BJ (cell line): ENCODE data around the gene FOXB2. TPM values are rescaled to one million over a fixed set of nuclear protein-coding genes. Genes with fewer than 3 reads are reported as not detected.
"Not testable (repeated sequence)": the region's sequence is repeated elsewhere in the genome, so short reads cannot be mapped to it uniquely, and the experiment has no call there.

Experiments used
- CTCF ChIA-PET: fragments of 350-600 bp; formaldehyde crosslinking; extraction: SDS; loops from one replicate; lab custom pipeline; 2021; ENCODE audit warnings: antibody characterized with exemption, inconsistent platforms; lab: Yijun Ruan, JAX
- POLR2A ChIA-PET: fragments of 300-600 bp; sonication (Branson Sonifier 250); formaldehyde crosslinking; extraction: SDS; loops from one replicate; lab custom pipeline; 2021; ENCODE audit warnings: antibody characterized with exemption; lab: Charles Lee
- DNase-seq: peaks from one replicate; pipeline ENCODE4 v3.0.0-alpha.2; 2011; ENCODE audit warnings: low read depth
- H3K27me3 ChIP-seq: 2 replicates; pipeline ENCODE4 v1.6.0; 2011; ENCODE audit warnings: low read length; ENCODE audit not compliant: control insufficient read depth, insufficient read depth
- H3K36me3 ChIP-seq: 2 replicates; pipeline ENCODE4 v1.5.1; 2011; ENCODE audit warnings: low read length; ENCODE audit not compliant: control insufficient read depth, insufficient read depth
- H3K4me3 ChIP-seq: 2 replicates; pipeline ENCODE4 v1.5.1; 2011; ENCODE audit warnings: low read depth, mild to moderate bottlenecking, control low read depth, low read length
- CTCF ChIP-seq: IDR thresholded peaks from 2 replicates; pipeline ENCODE4 v1.5.1; 2011; ENCODE audit warnings: low read depth, mild to moderate bottlenecking, control low read depth, inconsistent platforms, low read length, moderate library complexity; ENCODE audit not compliant: insufficient read depth
- polyA minus RNA-seq: library from RNA; depleted of rRNA, polyadenylated mRNA; stranded (reverse); fragments of >200 nt; gene quantifications from 2 replicates; pipeline ENCODE4 v1.2.3, GENCODE V29; 2011; rRNA and poly(A)+ RNA removed
- polyA plus RNA-seq: library from polyadenylated mRNA; depleted of rRNA; stranded (reverse); fragments of >200 nt; gene quantifications from 2 replicates; pipeline ENCODE4 v1.2.3, GENCODE V29; 2011; rRNA removed

Gene FOXB2
- polyA plus RNA-seq (not detected in 2 replicates), polyA minus RNA-seq (not detected in 2 replicates)

GRCh38 chr9:77019236-77019925, at the start of gene FOXB2:
TSS of gene FOXB2 (plus strand) at chr9:77019655. CDS start at chr9:77019655, 0 bp downstream.
- H3K36me3 ChIP-seq, result no peaks in the 10 kb centered on the region
- no peak for DNase-seq
- POLR2A ChIA-PET, result no interaction called here
- CTCF ChIA-PET, result no interaction called here
- no peak within 1 kb of the TSS for H3K4me3 ChIP-seq
- no peak for TF ChIP-seq CTCF
- H3K27me3 ChIP-seq, result peaks cover 78% of the 10 kb centered on the region

- peaks cover 2% of the 10 kb centered on the region; the same call in 1 of the 2 replicates for H3K27me3 ChIP-seq
- POLR2A ChIA-PET, result no interaction called here
- H3K4me3 ChIP-seq, result no peak overlapping the region
- CTCF ChIA-PET, result no interaction called here
- no peak for DNase-seq
- TF ChIP-seq CTCF, result no peak
- no peaks in the 10 kb centered on the region for H3K36me3 ChIP-seq
These were observed 49.7 kb upstream of the FOXB2 start for GRCh38 chr9:76969716-76970115.

- H3K27me3 ChIP-seq, H3K36me3 ChIP-seq, H3K4me3 ChIP-seq, DNase-seq, POLR2A ChIA-PET: not testable (repeated sequence)
- CTCF ChIA-PET, result interaction anchor here (1.5 kb wide), 1 partner anchor 168 kb away, joined by 9 read pairs; no protein-coding TSS in a partner anchor
These were observed 40.6 kb upstream of the FOXB2 start for GRCh38 chr9:76978831-76979230.

GRCh38 chr9:76980566-76980965, 38.9 kb upstream of the FOXB2 start:
- no peak overlapping the region for H3K4me3 ChIP-seq
- no peak for TF ChIP-seq CTCF
- no peaks in the 10 kb centered on the region for H3K27me3 ChIP-seq
- H3K36me3 ChIP-seq, result no peaks in the 10 kb centered on the region
- no peak for DNase-seq
- ChIA-PET POLR2A (no interaction called here), CTCF (no interaction called here)

GRCh38 chr9:76984486-76984885, 35.0 kb upstream of the FOXB2 start:
- Histone ChIP-seq H3K4me3 (no peak overlapping the region), H3K36me3 (no peaks in the 10 kb centered on the region), H3K27me3 (no peaks in the 10 kb centered on the region; the same call in 1 of the 2 replicates)
- CTCF ChIA-PET, result interaction anchor here (0.9 to 7.4 kb wide), 3 partner anchors 169 to 175 kb away, joined by 3 to 159 read pairs (median 13); no protein-coding TSS in a partner anchor
- POLR2A ChIA-PET, result no interaction called here
- no peak for DNase-seq
- TF ChIP-seq CTCF, result no peak
